ENCODE results near the gene CFAP157.

DNA sequence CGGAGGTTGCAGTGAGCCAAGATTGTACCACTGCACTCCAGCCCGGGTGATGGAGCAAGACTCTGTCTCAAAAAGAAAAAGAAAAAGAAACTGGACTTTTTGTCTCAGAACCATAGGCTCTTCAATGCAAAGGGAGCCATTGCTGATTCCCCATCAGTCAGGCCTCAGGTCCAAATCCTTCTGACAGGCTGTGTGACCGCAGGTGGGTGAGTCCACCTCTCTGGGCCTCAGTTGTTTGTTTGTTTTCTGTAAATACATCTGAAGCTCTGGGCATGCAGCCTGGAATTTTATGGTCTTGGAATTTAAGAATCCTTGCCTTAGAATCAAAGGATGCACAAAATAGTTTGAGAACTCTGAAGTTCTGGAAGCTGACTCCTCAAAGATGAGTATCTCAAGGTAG lies 49.4 kb downstream of the CFAP157 start:
- TF ChIP-seq EZH2phosphoT487 (IDR thresholded peaks at IDR 0.05; ENCODE audit: borderline replicate concordance) = no peak
- TF ChIP-seq, protein P1, sequence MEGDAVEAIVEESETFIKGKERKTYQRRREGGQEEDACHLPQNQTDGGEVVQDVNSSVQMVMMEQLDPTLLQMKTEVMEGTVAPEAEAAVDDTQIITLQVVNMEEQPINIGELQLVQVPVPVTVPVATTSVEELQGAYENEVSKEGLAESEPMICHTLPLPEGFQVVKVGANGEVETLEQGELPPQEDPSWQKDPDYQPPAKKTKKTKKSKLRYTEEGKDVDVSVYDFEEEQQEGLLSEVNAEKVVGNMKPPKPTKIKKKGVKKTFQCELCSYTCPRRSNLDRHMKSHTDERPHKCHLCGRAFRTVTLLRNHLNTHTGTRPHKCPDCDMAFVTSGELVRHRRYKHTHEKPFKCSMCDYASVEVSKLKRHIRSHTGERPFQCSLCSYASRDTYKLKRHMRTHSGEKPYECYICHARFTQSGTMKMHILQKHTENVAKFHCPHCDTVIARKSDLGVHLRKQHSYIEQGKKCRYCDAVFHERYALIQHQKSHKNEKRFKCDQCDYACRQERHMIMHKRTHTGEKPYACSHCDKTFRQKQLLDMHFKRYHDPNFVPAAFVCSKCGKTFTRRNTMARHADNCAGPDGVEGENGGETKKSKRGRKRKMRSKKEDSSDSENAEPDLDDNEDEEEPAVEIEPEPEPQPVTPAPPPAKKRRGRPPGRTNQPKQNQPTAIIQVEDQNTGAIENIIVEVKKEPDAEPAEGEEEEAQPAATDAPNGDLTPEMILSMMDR (IDR thresholded peaks at IDR 0.05 in 2 of 3, conservative IDR thresholded peaks at IDR 0.05 in 1 of 3; ENCODE audit: borderline replicate concordance in 1 of 3, insufficient read depth in 1 of 3, low read depth in 2 of 3, low read length in 2 of 3) = no peak
- TF ChIP-seq POLR2A (IDR thresholded peaks at IDR 0.05; ENCODE audit: borderline replicate concordance, extremely low read depth, insufficient read depth, insufficient read length) = no peak
- TF ChIP-seq ZNF274 (IDR thresholded peaks at IDR 0.05; ENCODE audit: low read depth, low read length) = no peak
- no peak for TF ChIP-seq EZH2 (IDR thresholded peaks at IDR 0.05)
- no peak for TF ChIP-seq SIN3A (IDR thresholded peaks at IDR 0.05; ENCODE audit: low read depth)
- TF ChIP-seq CEBPB (IDR thresholded peaks at IDR 0.05; ENCODE audit: low read depth) = no peak
- TF ChIP-seq YY1 (IDR thresholded peaks at IDR 0.05; ENCODE audit: extremely low read depth, insufficient replicate concordance, low read depth, low read length) = no peak
- TF ChIP-seq POLR2AphosphoS5 (IDR thresholded peaks at IDR 0.05; ENCODE audit: low read depth, low read length) = no peak
- TF ChIP-seq, protein P2, sequence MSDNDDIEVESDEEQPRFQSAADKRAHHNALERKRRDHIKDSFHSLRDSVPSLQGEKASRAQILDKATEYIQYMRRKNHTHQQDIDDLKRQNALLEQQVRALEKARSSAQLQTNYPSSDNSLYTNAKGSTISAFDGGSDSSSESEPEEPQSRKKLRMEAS (IDR thresholded peaks at IDR 0.05) = no peak
- TF ChIP-seq RAD21 (IDR thresholded peaks at IDR 0.05; ENCODE audit: low read depth) = no peak
